ENCODE measurements around the gene PYCR2. TPM values are rescaled to one million over a fixed set of nuclear protein-coding genes. Genes with fewer than 3 reads are reported as not detected.
A peak's percentile ranks its signal among the peaks of the same experiment; 100 is the strongest.

The PYCR2 gene
- total RNA-seq, 1 donor from 2014 or later = 109 TPM

DNA sequence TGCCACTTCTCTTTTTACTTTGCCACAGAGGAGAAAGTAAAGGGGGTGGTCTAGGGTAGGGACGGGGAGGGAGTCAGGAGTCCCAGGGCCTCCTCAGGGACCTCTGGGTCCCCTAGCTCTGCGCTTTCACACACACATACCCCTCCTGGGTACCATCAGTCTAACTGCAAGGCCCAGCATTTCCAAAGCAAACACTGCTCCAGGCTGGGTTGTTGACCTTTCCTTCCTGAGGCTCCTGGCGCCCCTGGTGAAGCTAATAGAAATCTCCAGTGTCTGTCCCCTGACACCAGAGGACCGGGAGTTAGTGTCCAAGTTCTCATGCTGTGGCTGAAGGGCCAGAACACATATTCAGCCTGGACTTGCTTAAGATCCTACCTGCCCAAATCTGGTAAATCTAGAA, 45.8 kb downstream of the PYCR2 start:
- peak overlapping the region; percentile 24 for H3K27ac Mint-ChIP-seq
- intact Hi-C loops (cut with micrococcal nuclease) = no loop called here
- no peaks in the 10 kb centered on the region for H3K27me3 Mint-ChIP-seq
- peaks cover 46% of the 10 kb centered on the region for H3K4me1 Mint-ChIP-seq
- H3K9me3 Mint-ChIP-seq = no peaks in the 10 kb centered on the region
- TF ChIP-seq, protein P1, sequence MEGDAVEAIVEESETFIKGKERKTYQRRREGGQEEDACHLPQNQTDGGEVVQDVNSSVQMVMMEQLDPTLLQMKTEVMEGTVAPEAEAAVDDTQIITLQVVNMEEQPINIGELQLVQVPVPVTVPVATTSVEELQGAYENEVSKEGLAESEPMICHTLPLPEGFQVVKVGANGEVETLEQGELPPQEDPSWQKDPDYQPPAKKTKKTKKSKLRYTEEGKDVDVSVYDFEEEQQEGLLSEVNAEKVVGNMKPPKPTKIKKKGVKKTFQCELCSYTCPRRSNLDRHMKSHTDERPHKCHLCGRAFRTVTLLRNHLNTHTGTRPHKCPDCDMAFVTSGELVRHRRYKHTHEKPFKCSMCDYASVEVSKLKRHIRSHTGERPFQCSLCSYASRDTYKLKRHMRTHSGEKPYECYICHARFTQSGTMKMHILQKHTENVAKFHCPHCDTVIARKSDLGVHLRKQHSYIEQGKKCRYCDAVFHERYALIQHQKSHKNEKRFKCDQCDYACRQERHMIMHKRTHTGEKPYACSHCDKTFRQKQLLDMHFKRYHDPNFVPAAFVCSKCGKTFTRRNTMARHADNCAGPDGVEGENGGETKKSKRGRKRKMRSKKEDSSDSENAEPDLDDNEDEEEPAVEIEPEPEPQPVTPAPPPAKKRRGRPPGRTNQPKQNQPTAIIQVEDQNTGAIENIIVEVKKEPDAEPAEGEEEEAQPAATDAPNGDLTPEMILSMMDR (IDR thresholded peaks at IDR 0.05) = no peak
- ChIA-PET CTCF (interaction anchor here (0.6 to 1.2 kb wide), 4 partner anchors 32 to 174 kb away, joined by 3 to 5 read pairs (median 3); partner anchors contain the start of gene SRP9), POLR2A (no interaction called here)
- peaks cover 50% of the 10 kb centered on the region for H3K36me3 Mint-ChIP-seq (ENCODE audit: low read depth)
- H3K4me3 Mint-ChIP-seq = no peak overlapping the region
- no peak for ATAC-seq (ENCODE audit: low read depth)
- DNase-seq = no peak

DNA sequence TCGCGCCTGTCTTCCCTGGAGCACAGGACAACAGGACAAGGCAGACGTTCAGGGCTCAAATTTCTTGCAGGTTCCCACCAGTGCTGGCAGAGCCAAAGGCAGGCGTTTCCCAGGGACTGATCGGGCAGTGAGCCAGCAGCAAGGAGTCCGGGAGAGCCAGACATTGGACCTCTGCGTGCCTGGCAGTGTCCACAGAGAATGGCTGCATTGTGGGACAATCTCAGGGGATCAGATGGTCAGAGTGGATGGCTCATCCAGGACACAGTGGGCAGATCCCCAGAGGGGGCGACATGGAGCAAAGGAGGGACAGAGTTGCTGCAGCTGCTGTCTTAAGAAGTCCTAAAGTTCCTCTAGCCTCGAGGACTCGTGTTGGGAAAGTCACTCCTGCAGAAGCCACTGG, 46.5 kb downstream of the PYCR2 start:
- ChIA-PET CTCF (interaction anchor here (0.8 to 1.2 kb wide), 3 partner anchors 98 to 100 kb away, joined by 3 to 5 read pairs (median 3); partner anchors contain the start of gene SRP9), POLR2A (interaction anchor here (0.7 to 0.8 kb wide), 2 partner anchors 46 to 100 kb away, joined by 3 read pairs; partner anchors contain the start of genes PYCR2 and SRP9)
- ATAC-seq (ENCODE audit: low read depth) (no peak), DNase-seq (no peak)
- Mint-ChIP-seq H3K27me3 (no peaks in the 10 kb centered on the region), H3K4me3 (no peak overlapping the region), H3K36me3 (ENCODE audit: low read depth) (peaks cover 54% of the 10 kb centered on the region), H3K9me3 (no peaks in the 10 kb centered on the region), H3K4me1 (peaks cover 43% of the 10 kb centered on the region), H3K27ac (peak overlapping the region; percentile 46)
- TF ChIP-seq, protein P1 (IDR thresholded peaks at IDR 0.05) = no peak
- intact Hi-C loops (cut with micrococcal nuclease) = no loop called here

DNA sequence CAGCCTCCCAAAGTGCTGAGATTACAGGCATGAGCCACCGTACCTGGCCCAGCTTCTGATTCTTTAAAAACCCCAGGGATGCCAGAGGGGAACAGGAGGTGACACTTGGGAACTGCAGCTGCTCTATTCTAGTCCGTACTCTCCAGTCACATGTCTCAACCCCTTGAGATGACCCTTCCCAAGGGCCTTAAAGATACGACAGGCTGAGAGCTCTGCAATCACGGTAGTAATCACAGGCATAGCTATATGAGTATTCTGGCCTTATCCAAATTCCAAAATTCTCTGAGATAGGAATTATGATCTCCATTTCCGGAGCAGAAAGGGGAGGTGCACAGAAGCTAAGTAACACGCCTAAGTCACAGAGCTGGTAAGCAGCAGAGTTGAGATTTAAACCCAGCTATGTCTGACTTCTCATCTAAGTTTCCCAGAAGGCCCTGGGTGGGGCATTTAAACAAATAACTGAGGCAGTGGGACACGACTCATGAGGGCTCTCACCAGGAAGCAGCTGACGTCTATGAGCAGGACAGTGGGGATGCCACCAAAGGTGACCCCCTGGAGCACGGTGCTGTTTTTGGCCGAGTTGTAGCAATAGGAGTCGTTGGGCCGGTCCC, 47.0 kb downstream of the PYCR2 start:
- Mint-ChIP-seq H3K4me1 (peaks cover 43% of the 10 kb centered on the region), H3K27me3 (no peaks in the 10 kb centered on the region), H3K4me3 (no peak overlapping the region), H3K9me3 (no peaks in the 10 kb centered on the region), H3K27ac (no peak overlapping the region), H3K36me3 (ENCODE audit: low read depth) (peaks cover 57% of the 10 kb centered on the region)
- no peak for ATAC-seq (ENCODE audit: low read depth)
- intact Hi-C loops (cut with micrococcal nuclease) = no loop called here
- ChIA-PET POLR2A (interaction anchor here (0.7 to 0.8 kb wide), 2 partner anchors 47 to 100 kb away, joined by 3 read pairs; partner anchors contain the start of genes PYCR2 and SRP9), CTCF (interaction anchor here (1.2 kb wide), 1 partner anchor 99 kb away, joined by 3 read pairs; the partner anchor contains the start of gene SRP9)
- TF ChIP-seq, protein P1 (IDR thresholded peaks at IDR 0.05) = no peak
- no peak for DNase-seq

DNA sequence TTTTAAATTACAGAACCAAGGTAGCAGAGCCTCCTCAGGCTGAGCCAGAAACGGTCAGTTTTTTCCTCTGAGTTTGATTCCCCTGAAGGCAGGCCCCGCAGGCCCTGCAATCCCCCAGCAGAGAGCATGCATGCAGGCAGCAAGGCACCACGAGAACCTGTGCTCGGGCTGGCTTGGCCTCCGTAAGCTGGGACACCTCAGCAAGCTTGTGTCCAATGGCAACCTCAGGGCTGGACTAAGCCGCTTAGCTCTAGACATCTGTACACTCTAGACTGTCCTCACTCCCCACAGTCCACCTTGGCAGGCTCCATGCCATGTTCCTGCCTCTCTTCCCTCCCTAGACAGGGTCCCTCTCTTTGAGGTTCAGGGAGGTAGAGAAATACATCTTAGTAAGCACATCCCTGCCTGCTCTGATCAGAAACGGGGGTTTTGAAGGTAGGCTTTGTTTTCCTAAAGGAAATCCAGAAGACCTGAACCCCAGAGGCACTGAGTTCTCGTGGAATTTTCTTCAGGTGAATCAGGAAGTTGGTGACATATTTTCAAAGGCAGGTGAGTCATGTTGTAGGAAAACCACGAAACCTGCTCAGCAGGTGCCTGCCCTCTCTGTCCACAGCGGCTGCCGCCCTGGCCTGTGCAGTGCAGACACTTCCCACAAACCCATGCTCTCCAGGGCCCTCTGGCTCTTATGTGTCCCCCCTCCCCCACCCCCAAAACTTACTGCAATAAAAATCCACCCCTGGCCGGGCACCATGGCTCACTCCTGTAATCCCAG, 48.8 kb downstream of the PYCR2 start:
- POLR2A ChIA-PET = no interaction called here
- no peak overlapping the region for H3K4me3 Mint-ChIP-seq
- TF ChIP-seq, protein P1 (IDR thresholded peaks at IDR 0.05) = no peak
- CTCF ChIA-PET = no interaction called here
- H3K36me3 Mint-ChIP-seq (ENCODE audit: low read depth) = peaks cover 73% of the 10 kb centered on the region
- ATAC-seq (ENCODE audit: low read depth) (no peak), DNase-seq (no peak)
- no peak overlapping the region for H3K27ac Mint-ChIP-seq
- peaks cover 30% of the 10 kb centered on the region for H3K4me1 Mint-ChIP-seq
- H3K27me3 Mint-ChIP-seq = no peaks in the 10 kb centered on the region
- no peaks in the 10 kb centered on the region for H3K9me3 Mint-ChIP-seq
- intact Hi-C loops (cut with micrococcal nuclease) = no loop called here

DNA sequence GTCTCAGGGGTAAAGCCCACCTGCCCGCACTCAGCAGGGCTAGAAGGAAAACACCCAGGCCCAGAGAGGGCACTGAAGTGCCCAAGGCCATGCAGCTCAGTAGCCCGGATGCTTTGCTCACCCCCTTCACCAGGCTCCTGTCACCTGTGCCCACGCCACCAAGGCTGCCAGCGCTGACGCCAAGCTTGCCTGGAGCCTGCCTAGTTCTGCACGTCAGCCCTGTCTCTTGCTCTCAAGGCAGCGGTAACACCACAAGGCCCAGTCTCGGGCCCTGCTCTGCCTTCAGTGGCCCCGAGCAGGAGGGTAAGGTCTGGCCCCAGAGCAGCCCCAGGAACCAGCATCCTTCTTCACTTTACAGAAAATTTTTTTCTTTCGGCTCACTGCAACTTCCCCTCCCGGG, 49.6 kb downstream of the PYCR2 start:
- intact Hi-C loops (cut with micrococcal nuclease) = no loop called here
- TF ChIP-seq, protein P1 (IDR thresholded peaks at IDR 0.05) = no peak
- ATAC-seq (ENCODE audit: low read depth) = no peak
- ChIA-PET POLR2A (no interaction called here), CTCF (no interaction called here)
- Mint-ChIP-seq H3K27me3 (no peaks in the 10 kb centered on the region), H3K4me3 (no peak overlapping the region), H3K27ac (no peak overlapping the region), H3K36me3 (ENCODE audit: low read depth) (peaks cover 78% of the 10 kb centered on the region), H3K4me1 (peaks cover 22% of the 10 kb centered on the region), H3K9me3 (no peaks in the 10 kb centered on the region)
- DNase-seq = no peak

Data from activated B cell treated with CpG ODN at 0.5 μM for 24 hours (primary cell).